SH-SY5Y (cell line): ENCODE results near the gene ZNF121.

Source experiments
- GATA2 ChIP-seq: IDR thresholded peaks from 2 replicates; pipeline ENCODE4 v1.6.1; 2011; ENCODE audit warnings: mild to moderate bottlenecking, low read depth, low read length
- GATA3 ChIP-seq: IDR thresholded peaks from 2 replicates; pipeline ENCODE4 v1.6.1; 2011; ENCODE audit warnings: low read depth, mild to moderate bottlenecking, low read length, moderate library complexity

Gene ZNF121

DNA sequence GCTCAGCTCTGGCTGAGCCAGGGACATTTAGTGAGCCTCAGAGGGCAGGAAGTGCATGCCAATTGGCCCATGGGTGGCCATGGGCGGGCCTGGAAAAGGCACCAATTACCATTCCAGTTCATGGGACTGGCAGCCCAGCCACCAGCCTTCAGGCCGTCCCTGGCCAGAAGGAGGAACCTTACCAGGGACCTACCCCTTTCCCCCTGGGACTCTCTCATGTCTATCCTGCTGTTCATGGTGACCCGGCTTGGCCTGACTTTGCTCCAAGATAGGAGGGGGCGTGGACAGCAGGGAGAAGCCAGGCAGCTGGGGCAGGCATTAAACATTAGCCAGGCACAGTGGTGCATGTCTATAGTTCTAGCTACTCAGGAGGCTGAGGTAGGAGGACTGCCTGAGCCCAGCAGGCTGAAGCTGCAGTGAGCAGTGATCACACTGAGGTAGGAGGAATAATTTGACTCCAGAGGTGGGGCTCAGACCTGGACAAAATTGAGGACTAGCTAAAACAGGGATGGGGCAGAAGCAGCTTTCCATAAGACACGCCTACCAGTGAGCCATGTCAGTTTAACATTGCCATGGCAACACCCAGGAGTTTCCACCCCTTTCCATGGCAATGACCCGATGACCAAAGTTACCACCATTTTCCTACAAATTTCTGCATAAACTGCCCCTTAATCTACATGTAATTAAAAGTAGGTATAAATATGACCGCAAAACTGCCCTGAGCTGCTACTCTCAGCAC lies 31.6 kb downstream of the ZNF121 start:
- TF ChIP-seq GATA2 (no peak), GATA3 (no peak)

DNA sequence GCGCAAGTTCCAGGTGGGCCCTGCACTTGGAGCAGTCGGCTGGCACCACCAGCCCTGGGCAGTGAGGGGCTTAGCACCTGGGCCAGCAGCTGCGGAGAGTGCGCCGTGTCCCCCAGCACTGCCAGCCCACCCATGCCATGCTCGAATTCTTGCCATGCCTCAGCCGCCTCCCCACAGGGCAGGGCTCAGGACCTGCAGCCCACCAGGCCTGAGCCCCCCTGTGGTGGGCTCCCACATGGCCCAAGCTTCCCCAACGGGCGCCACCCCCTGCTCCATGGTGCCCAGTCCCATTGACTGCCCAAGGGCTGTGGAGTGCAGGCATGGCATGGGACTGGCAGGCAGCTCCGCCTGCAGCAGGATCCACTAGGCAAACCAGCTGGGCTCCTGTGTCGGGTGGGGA lies 36.4 kb downstream of the ZNF121 start:
- TF ChIP-seq GATA2, result no peak
- no peak for TF ChIP-seq GATA3

DNA sequence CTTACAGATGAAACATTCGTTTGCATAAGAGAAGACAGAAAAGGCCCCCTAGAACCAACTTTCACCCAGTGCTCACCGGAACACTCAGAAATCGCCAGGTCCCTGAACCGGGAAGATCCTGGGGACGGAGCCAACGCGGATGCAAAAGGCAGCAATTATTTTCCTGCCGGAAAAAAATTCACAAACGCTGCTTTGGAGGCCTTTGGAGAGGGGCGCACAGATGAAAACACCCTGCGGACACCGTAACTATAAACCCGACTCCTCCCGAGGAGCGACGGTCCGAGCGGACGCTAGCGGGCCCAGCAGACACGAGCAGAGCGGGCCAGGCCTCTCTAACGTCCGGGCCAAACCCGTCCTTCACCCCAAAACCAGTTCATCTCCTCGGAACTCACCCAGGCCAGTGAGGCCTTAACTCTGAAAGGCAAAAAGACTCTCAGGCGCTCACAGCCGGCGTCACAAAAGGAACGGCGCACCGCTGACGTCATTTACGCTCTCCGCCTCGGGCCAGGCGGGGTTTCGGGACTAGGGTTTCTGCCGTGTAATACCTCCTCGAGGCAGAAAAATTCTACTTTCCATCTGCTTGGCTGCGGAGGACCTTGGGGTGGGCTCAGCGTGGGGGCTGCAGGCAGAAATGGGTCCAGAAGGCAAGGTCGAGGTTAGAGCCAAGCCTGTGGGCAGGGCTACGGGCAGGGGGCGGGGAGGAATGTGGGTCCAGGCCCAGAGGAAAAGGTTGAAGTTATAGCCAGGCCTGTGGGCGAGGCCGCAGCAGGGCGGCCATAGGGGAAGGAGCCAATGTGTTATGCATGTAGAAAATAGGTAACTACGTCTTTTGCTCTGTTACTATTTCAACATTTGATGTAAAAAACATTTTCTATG lies 45.9 kb downstream of the ZNF121 start, which contains the start of gene ZNF426:
Gene ZNF426 (minus strand): TSS at position 463 of the 876 bp plus-strand sequence. CDS start 2,413 bp downstream, outside the sequence.
- TF ChIP-seq GATA3, result no peak
- no peak for TF ChIP-seq GATA2

DNA sequence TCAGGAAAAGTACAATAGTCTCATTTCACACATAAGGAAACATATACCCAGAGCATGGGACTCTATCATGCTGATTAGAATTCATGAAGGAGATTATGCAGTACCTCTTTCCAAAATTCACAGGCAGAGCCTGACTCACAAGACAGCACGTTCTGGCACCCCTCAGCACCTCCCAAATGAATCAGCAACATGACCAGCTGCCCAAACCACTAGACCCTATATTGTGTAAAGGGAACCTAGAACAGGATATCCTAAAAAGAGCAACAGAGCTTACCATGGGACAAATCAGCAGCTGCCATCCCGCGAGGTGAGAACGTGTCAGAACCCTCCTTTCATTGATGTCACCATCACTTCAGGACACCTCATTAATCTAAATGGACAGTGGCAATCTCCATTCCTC lies 48.4 kb downstream of the ZNF121 start:
- TF ChIP-seq GATA2, result no peak
- no peak for TF ChIP-seq GATA3

DNA sequence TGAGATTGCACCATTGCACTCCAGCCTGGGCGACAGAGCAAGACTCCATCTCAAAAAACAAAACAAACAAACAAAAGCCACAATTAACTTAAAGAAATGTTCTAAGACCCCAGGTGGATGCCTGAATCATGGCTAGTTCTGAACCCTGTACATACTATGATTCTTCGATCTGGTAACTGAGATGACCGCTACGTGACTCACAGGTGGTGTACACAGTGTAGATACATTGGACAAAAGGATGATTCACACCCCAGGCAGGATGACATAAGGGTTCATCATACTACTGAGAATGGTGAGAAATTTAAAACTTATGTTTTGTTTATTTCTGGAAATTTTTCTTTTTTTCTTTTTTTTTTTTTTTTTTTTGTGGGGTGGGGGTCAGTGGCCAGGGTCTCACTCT lies 52.4 kb downstream of the ZNF121 start:
- TF ChIP-seq GATA3, result no peak
- no peak for TF ChIP-seq GATA2

DNA sequence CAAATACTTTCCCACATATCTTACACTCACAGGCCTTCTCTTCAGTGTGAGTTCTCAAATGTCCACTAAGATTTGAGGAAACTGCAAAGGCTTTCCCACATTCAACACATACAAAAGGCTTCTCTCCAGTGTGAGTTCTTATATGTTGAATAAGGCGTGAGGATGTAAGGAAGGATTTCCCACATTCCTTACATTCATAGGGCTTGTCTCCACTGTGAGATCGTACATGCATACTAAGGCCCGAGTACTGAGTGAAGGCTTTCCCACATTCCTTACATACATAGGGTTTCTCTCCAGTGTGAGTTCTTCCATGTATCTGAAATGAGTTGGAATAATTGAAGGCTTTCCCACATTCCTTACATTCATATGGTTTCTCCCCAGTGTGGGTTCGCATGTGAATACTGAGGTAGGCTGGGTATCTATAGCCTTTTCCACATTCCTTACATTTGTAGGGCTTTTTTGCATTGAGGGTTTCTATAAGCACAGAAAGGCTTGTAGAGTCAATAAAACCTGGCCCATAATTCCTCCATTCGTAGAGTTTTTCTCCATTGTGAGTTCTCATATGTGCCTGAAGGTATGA lies 55.5 kb downstream of the ZNF121 start:
- TF ChIP-seq GATA2 (no peak), GATA3 (no peak)

DNA sequence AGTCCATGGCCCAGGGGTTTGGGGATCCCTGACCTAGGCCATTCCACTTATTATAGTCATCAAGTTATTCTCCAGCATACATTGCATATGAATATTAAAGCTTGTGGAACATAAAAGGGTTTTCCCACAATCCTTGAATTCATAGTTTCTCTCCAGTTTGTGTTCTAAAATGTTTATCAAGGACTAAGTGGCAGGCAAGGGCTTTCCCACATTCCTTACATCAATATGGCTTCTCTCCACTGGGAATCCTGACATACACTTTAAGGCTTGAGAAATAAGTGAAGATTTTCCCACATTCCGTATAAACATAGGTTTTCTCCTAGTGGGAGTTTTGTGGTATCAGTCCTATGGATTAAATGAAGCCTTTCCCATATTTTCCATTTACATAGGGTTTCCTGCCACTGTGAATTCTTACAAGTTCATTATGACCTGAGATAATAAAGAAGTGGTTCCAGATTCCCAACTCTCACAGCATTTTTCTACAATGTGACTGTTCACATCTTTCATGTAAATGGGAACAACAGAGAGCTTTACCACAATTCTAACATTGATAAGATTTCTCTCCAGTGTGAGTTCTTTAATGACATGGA lies 60.3 kb downstream of the ZNF121 start:
- no peak for TF ChIP-seq GATA3
- TF ChIP-seq GATA2, result no peak
